Ascending aorta (tissue), 2 donors: Measurements from ENCODE around the gene PRKCB. TPM values are rescaled to one million over a fixed set of nuclear protein-coding genes. Genes with fewer than 3 reads are reported as not detected.

ENCODE experiments used
- DNase-seq, 2 donors: peaks; one replicate each; pipeline ENCODE4 v3.0.0-alpha.2; 2019; ENCODE audit warnings: low spot score in 2 of 2
- H3K27ac ChIP-seq, 2 donors: fragments of 200-600 bp; sonication (generic); one replicate each; pipeline ENCODE4 v1.5.1; 2016 to 2017; ENCODE audit warnings: mild to moderate bottlenecking in 1 of 2
- H3K27me3 ChIP-seq: fragments of 200-600 bp; sonication (generic); one replicate; pipeline ENCODE4 v1.5.1; 2017
- H3K36me3 ChIP-seq, 2 donors: fragments of 200-600 bp; sonication (generic); one replicate each; pipeline ENCODE4 v1.5.1; 2016
- H3K4me1 ChIP-seq, 2 donors: fragments of 200-600 bp; sonication (generic); one replicate each; pipeline ENCODE4 v1.5.1; 2016 to 2017; ENCODE audit warnings: mild to moderate bottlenecking in 1 of 2
- H3K4me3 ChIP-seq, 2 donors: fragments of 200-600 bp; sonication (generic); one replicate each; pipeline ENCODE4 v1.5.1; 2016 to 2017; ENCODE audit warnings: mild to moderate bottlenecking in 1 of 2
- H3K9me3 ChIP-seq, 2 donors: fragments of 200-600 bp; sonication (generic); one replicate each; pipeline ENCODE4 v1.5.1; 2016
- intact Hi-C: fragments of 100-400 bp; cut with DNase I; formaldehyde crosslinking; loops from one replicate; pipeline ENCODE4 v1.15.1; 2023
- total RNA-seq: library from RNA; depleted of rRNA; stranded (reverse); fragments of >200 nt; gene quantifications from one replicate; pipeline ENCODE4 v1.1.0, GENCODE V29; 2016
- TF ChIP-seq, protein P1 (sequence below), 3 experiments: fragments of 200-600 bp in 2 of 3; fragments of 450-650 bp in 1 of 3; sonication (generic) in 2 of 3; IDR thresholded peaks; one replicate each; pipeline ENCODE4 v1.5.1; 2016 to 2019; ENCODE audit warnings: antibody characterized with exemption in 3 of 3, mild to moderate bottlenecking in 1 of 3, moderate library complexity in 1 of 3

Gene PRKCB
- total RNA-seq, 1 donor from 2014 or later = 1.2 TPM

DNA sequence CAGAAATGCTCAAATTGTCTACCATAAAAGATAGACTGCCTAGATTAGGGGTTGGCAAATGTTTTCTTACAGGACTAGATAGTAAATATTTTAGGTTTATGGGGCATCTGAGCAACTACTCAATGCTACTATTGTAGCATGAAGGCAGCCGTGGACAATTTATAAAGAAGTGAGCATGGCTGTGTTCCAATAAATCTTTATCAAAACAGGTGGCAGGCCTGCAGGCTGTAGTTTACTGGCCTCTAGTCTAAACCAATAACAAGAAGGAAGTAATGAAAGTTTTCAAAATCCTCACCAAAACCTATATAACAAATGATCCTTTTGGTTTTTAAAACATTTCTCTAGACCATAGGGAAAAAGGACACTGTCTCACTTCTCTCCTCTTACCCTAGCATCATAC lies 105.2 kb downstream of the PRKCB start:
- Histone ChIP-seq H3K27me3 (no peaks in the 10 kb centered on the region), H3K9me3 (no peaks in the 10 kb centered on the region), H3K36me3 (no peaks in the 10 kb centered on the region), H3K27ac (no peak overlapping the region), H3K4me3 (no peak overlapping the region), H3K4me1 (no peaks in the 10 kb centered on the region)
- no peak for DNase-seq
- intact Hi-C loops = no loop called here
- TF ChIP-seq, protein P1, sequence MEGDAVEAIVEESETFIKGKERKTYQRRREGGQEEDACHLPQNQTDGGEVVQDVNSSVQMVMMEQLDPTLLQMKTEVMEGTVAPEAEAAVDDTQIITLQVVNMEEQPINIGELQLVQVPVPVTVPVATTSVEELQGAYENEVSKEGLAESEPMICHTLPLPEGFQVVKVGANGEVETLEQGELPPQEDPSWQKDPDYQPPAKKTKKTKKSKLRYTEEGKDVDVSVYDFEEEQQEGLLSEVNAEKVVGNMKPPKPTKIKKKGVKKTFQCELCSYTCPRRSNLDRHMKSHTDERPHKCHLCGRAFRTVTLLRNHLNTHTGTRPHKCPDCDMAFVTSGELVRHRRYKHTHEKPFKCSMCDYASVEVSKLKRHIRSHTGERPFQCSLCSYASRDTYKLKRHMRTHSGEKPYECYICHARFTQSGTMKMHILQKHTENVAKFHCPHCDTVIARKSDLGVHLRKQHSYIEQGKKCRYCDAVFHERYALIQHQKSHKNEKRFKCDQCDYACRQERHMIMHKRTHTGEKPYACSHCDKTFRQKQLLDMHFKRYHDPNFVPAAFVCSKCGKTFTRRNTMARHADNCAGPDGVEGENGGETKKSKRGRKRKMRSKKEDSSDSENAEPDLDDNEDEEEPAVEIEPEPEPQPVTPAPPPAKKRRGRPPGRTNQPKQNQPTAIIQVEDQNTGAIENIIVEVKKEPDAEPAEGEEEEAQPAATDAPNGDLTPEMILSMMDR (IDR thresholded peaks at IDR 0.05) = no peak

- Histone ChIP-seq H3K4me1 (no peaks in the 10 kb centered on the region), H3K27me3 (no peaks in the 10 kb centered on the region), H3K9me3 (no peaks in the 10 kb centered on the region), H3K36me3 (no peaks in the 10 kb centered on the region), H3K27ac (no peak overlapping the region), H3K4me3 (no peak overlapping the region)
- intact Hi-C loops = no loop called here
- TF ChIP-seq, protein P1 (IDR thresholded peaks at IDR 0.05) = no peak
- no peak for DNase-seq
Measured at GRCh38 chr16:23941963-23942564, 106.3 kb downstream of the PRKCB start.

GRCh38 chr16:23943604-23944003 lies 107.8 kb downstream of the PRKCB start:
- Histone ChIP-seq H3K27me3 (no peaks in the 10 kb centered on the region), H3K4me1 (no peaks in the 10 kb centered on the region), H3K9me3 (no peaks in the 10 kb centered on the region), H3K36me3 (no peaks in the 10 kb centered on the region), H3K27ac (no peak overlapping the region), H3K4me3 (no peak overlapping the region)
- intact Hi-C loops = no loop called here
- DNase-seq = no peak
- TF ChIP-seq, protein P1 (IDR thresholded peaks at IDR 0.05) = no peak

DNA sequence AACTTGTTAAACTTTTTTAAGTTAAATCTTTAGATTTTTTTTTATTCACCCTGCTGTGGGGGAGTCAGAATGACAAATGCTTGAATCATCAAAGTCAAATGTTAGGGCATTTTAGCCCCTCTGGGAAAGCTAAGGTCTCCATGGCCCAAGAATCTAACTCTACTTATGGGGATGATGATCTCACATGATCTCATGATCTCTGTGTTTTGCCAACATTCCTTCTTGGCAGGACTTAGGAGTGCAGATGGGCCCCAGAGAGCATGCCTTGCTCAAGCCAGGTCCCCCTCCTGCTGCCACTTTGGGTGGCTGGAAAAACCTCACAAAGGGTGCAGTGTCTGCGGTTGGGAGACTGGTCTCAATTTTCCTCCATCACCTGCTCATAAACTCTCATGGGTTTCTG lies 108.6 kb downstream of the PRKCB start:
- intact Hi-C loops = no loop called here
- no peak for DNase-seq
- H3K9me3 ChIP-seq = no peaks in the 10 kb centered on the region
- no peaks in the 10 kb centered on the region for H3K36me3 ChIP-seq
- H3K27me3 ChIP-seq = no peaks in the 10 kb centered on the region
- TF ChIP-seq, protein P1 (IDR thresholded peaks at IDR 0.05) = no peak
- no peak overlapping the region for H3K4me3 ChIP-seq
- no peak overlapping the region for H3K27ac ChIP-seq
- H3K4me1 ChIP-seq = no peaks in the 10 kb centered on the region

- no peaks in the 10 kb centered on the region for H3K27me3 ChIP-seq
Measured at GRCh38 chr16:23945243-23945642, 109.5 kb downstream of the PRKCB start.

More at GRCh38 chr16:23945243-23945642, 109.5 kb downstream of the PRKCB start:
- intact Hi-C loops = no loop called here
- no peaks in the 10 kb centered on the region for H3K9me3 ChIP-seq
- no peak overlapping the region for H3K27ac ChIP-seq
- no peaks in the 10 kb centered on the region for H3K36me3 ChIP-seq
- DNase-seq = no peak
- H3K4me3 ChIP-seq = no peak overlapping the region
- no peaks in the 10 kb centered on the region for H3K4me1 ChIP-seq
- TF ChIP-seq, protein P1 (IDR thresholded peaks at IDR 0.05) = no peak
